Subcutaneous abdominal adipose tissue (tissue), 5 donors: ENCODE measurements around the gene ADAMTS2.

Source experiments
- H3K27ac ChIP-seq: one replicate; pipeline ENCODE4 v1.7.0; 2013; ENCODE audit warnings: low read depth, mild to moderate bottlenecking, inconsistent platforms, low read length, moderate library complexity
- H3K27me3 ChIP-seq, 5 donors: one replicate each; pipeline ENCODE4 v1.7.0; 2013; ENCODE audit warnings: low read length in 5 of 5, inconsistent platforms in 1 of 5; ENCODE audit not compliant: control insufficient read depth in 5 of 5, insufficient read depth in 4 of 5
- H3K36me3 ChIP-seq, 5 donors: one replicate each; pipeline ENCODE4 v1.7.0; 2013; ENCODE audit warnings: low read length in 5 of 5; ENCODE audit not compliant: control insufficient read depth in 5 of 5, insufficient read depth in 5 of 5
- H3K4me1 ChIP-seq, 5 donors: one replicate each; pipeline ENCODE4 v1.7.0; 2013; ENCODE audit warnings: low read length in 5 of 5, mild to moderate bottlenecking in 3 of 5, moderate library complexity in 1 of 5; ENCODE audit not compliant: control insufficient read depth in 5 of 5, insufficient read depth in 5 of 5
- H3K4me3 ChIP-seq, 5 donors: one replicate each; pipeline ENCODE4 v1.7.0; 2013; ENCODE audit warnings: low read length in 5 of 5, low read depth in 1 of 5
- H3K9ac ChIP-seq, 5 donors: one replicate each; pipeline ENCODE4 v1.7.0; 2013; ENCODE audit warnings: low read length in 5 of 5, mild to moderate bottlenecking in 4 of 5, moderate library complexity in 3 of 5
- H3K9me3 ChIP-seq, 5 donors: one replicate each; pipeline ENCODE4 v1.7.0; 2013; ENCODE audit warnings: low read length in 5 of 5; ENCODE audit not compliant: control insufficient read depth in 5 of 5
- donor health status: healthy.
- donor health status: healthy.
- donor health status: healthy.
- donor health status: healthy.
- donor health status: healthy.

Gene ADAMTS2

DNA sequence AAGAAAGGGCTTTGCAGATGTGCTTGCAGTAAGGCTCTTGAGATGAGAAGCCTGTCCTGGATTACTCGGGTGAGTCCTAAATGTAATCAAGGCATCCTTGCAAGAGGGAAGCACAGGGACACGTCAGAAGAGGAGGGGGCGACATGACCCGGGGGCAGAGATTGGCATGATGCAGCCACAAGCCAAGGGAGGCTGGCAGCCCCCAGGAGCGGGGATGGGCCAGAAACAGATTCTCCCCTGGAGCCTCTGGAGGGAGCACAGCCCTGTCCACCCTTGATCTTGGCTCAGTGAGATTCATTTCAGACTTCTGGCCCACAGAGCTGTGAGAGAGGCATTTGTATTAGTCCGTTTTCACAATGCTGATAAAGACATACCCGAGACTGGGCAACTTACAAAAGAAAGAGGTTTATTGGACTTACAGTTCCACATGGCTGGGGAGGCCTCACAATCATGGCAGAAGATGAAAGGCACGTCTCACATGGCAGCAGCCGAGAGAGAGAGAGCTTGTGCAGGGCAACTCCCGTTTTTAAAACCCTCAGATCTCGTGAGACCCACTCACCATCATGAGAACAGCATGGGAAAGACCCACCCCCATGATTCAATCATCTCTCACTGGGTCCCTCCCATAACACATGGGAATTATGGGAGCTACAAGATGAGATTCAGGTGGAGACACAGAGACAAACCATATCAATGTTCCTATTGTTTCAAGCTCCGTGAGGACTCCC is 76.1 kb downstream of the ADAMTS2 start:
- Histone ChIP-seq H3K4me1 (peaks cover 25 to 98% (median 95%) of the 10 kb centered on the region in 5 donors), H3K27me3 (no peaks in the 10 kb centered on the region), H3K36me3 (peaks cover 0 to 13% (median 2%) of the 10 kb centered on the region in 5 donors), H3K9ac (peak overlapping the region in 1 of 5 donors; percentile 73), H3K27ac (peak overlapping the region; percentile 93), H3K9me3 (no peaks in the 10 kb centered on the region), H3K4me3 (no peak overlapping the region)

DNA sequence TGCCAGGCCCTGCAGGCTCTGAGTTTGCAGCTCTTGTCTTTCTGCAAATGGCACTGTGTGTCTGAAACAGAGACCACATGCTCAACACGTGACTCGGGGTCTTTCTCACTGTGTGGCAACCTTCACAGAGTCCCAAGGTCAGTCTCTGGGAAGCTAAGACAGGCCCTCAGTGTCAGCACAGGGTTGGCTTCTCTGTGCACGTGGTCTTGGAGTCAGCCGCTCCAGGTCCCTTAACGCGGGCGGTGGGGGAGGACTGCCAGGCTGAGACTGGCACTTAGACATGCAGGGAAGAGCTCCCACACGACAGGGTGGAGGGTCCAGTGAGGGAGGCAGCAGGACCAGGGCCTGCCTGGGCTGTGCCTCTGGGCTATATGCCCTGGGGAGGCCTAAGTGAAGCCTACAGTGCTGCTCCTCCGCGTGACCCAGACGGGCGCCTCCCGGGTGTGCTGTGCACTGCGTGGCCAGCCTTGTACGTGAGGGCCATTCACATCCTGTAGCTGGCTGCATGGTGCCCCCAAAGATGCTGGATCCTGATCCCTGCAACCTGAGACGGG is 76.8 kb downstream of the ADAMTS2 start:
- Histone ChIP-seq H3K27ac (peak overlapping the region; percentile 93), H3K27me3 (no peaks in the 10 kb centered on the region), H3K9ac (no peak overlapping the region), H3K4me3 (no peak overlapping the region), H3K9me3 (no peaks in the 10 kb centered on the region), H3K36me3 (peaks cover 0 to 13% (median 2%) of the 10 kb centered on the region in 5 donors), H3K4me1 (peaks cover 25 to 95% (median 92%) of the 10 kb centered on the region in 5 donors)

DNA sequence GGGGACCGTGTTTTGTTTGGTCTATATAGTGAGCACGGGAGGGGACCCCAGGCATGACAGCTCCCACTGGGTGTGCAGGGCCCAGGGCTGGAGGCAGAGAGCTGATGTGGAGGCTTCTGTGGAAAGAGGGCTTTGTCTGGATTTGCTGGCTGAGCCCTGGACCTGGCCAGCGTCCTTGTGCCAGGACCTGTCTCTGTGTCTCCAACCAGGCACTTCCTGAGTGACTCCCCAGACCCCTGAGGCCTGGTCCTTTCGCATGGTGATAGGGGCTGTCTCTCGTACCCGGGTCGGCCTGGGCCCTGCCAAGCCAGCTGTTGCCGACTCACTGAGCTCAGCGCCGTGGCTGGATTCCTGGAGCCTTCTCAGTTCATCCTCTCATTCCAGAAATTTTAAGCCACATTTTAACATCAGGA is 77.6 kb downstream of the ADAMTS2 start:
- Histone ChIP-seq H3K36me3 (peaks cover 0 to 13% (median 2%) of the 10 kb centered on the region in 5 donors), H3K27me3 (no peaks in the 10 kb centered on the region), H3K4me3 (no peak overlapping the region), H3K4me1 (peaks cover 22 to 87% (median 84%) of the 10 kb centered on the region in 5 donors), H3K9me3 (no peaks in the 10 kb centered on the region), H3K27ac (peak overlapping the region; percentile 93), H3K9ac (no peak overlapping the region)

DNA sequence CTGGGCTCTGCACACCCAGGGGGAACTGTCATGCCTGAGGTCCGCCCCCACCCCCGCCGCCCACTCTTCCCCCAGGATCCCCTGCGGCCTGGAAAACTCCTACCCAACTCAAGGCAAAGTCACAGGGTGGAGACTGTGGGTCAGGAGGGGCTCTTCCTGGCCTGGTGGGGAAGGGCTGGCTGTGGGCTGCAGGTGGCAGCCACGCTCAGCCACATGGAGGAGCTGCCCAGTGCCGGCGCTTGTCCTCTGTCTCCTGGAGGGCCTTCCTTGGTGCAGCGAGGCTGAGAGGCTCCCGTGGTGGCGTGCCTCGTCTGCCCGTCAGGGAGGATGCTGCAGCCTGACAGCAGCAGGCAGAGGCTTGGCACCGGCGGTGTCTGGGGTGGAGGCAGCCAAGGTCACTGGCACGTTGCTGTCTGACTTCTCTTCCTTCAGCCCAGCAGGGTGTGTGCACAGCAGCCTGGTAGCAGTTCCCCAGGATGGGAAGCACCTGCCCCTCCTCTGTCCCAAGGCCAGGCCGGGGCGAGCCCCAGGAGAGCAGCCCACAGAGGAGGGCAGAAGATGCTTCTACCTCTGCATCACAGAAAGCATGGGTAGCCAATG is 78.1 kb downstream of the ADAMTS2 start:
- Histone ChIP-seq H3K9me3 (no peaks in the 10 kb centered on the region), H3K9ac (no peak overlapping the region), H3K4me3 (no peak overlapping the region), H3K27ac (peak overlapping the region; percentile 93), H3K36me3 (peaks cover 0 to 9% (median 2%) of the 10 kb centered on the region in 5 donors), H3K4me1 (peaks cover 20 to 82% (median 79%) of the 10 kb centered on the region in 5 donors), H3K27me3 (no peaks in the 10 kb centered on the region)

DNA sequence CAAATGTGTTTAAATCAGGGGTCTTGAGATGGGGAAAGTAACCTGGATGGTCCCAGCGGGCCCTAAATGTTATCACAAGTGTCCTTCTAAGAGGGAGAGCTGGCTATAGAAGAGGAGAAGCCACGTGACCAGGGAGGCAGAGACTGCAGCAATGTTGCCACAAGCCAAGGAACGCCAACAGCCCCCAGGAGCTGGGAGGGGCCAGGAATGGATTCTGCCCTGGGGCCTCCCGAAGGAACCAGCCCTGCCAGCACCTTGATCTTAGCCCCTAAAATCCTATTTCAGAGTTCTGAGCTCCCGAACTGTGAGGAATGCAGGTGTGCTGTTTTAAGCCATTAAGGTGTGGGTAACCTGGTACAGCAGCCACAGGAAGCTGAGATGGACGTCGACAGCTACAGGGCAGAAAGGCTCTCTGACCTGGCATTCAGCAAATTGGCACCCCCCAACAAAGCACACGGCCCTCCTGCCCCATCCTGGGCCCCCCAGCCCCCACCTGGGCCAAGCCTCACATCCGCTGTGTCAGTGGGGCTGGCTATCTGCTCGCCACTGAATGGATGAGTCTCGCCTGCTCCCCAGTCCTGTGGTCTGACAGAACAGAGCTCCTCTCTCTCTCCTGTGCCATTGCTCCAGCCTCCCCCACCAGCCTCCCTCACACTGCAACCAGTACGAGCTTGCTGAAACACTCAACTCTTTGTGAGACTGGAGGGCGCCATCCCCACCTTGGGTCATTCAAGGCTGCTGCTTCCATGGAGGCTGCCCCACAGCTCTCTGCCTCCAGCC is 78.8 kb downstream of the ADAMTS2 start:
- H3K9ac ChIP-seq = peak overlapping the region in 1 of 5 donors; percentile 35
- H3K27ac ChIP-seq = peak overlapping the region; percentile 80
- H3K27me3 ChIP-seq = no peaks in the 10 kb centered on the region
- no peaks in the 10 kb centered on the region for H3K9me3 ChIP-seq
- peaks cover 18 to 77% (median 72%) of the 10 kb centered on the region in 5 donors for H3K4me1 ChIP-seq
- peaks cover 0 to 6% (median 0%) of the 10 kb centered on the region in 5 donors for H3K36me3 ChIP-seq
- no peak overlapping the region for H3K4me3 ChIP-seq

DNA sequence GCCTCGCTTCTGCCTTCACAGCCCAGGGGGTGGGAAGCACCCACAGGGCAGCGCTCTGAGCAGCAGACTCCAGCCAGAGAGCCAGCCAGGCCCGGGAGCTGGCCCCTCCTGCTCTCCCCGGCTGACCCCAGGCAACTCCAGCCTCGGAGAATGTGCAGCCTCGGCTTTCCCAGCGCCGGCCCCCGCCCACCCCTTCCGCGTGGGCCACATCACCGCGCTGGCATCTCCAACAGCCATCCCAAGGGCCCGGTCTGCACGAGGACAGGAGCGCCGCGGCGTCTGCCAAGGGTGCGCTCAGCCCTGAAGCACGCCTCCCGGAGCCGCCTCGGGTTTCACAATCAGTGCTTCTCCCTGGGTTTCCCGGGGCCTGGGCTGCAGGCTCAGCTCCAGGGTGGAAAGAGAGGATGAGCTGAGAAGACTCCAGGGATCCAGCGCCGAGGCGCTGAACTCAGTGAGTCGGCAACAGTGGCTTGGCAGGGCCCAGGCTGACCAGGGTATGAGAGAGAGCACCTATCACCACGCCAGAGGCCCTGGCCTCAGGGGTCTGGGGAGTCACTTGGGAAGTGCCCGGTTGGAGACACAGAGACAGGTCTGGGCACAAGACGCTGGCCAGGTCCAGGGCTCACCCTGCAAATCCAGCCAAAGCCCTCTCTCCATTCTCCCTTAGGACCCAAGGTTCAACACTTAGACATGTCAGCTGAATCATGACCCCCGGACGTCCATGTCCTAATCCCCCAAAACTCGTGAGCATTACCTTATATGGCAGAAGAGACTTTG is 79.6 kb downstream of the ADAMTS2 start:
- peaks cover 13 to 73% (median 64%) of the 10 kb centered on the region in 5 donors for H3K4me1 ChIP-seq
- peaks cover 0 to 7% (median under 1%) of the 10 kb centered on the region in 5 donors for H3K36me3 ChIP-seq
- H3K27ac ChIP-seq = peak overlapping the region; percentile 80
- H3K27me3 ChIP-seq = no peaks in the 10 kb centered on the region
- peak overlapping the region in 1 of 5 donors; percentile 35 for H3K9ac ChIP-seq
- H3K9me3 ChIP-seq = no peaks in the 10 kb centered on the region
- H3K4me3 ChIP-seq = peak overlapping the region in 2 of 5 donors; percentile 14 to 40

DNA sequence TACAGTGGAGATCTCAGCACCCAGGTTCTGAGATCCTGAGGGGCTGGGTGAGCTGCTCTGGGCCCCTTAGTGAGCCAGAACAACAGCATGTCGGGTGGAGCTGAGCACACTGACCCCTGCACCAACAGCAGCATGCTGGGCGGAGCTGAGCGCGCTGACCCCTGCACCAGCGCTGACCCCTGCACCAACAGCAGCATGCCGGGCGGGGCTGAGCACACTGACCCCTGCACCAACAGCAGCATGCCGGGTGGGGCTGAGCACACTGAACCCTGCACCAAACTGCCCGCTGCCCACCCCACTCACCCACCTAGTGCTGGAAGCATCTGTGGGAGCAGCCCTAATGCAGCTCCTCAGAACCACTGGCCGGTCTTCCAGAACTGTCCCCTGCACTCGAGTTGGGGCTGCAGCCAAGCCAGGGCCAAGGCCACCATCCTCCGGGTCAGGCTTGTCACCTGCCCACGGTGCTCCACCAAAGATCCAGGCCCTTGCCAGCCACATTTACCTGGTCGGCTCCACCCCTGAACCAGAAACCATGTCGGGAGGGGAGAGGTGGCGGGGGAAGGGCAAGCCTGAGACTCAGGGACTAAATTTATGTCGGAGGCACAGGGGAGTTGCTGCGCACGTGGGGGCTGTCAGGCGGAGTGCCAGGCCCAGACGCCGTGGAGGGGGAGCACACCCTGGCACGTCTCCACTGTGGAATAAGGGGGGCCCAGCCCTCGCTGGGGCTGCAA is 80.3 kb downstream of the ADAMTS2 start:
- Histone ChIP-seq H3K27ac (peak overlapping the region; percentile 80), H3K9ac (peak overlapping the region in 1 of 5 donors; percentile 25), H3K9me3 (no peaks in the 10 kb centered on the region), H3K4me1 (peaks cover 7 to 73% (median 60%) of the 10 kb centered on the region in 5 donors), H3K36me3 (peaks cover 0 to 12% (median 3%) of the 10 kb centered on the region in 5 donors), H3K4me3 (peak overlapping the region in 2 of 5 donors; percentile 14 to 40), H3K27me3 (no peaks in the 10 kb centered on the region)

DNA sequence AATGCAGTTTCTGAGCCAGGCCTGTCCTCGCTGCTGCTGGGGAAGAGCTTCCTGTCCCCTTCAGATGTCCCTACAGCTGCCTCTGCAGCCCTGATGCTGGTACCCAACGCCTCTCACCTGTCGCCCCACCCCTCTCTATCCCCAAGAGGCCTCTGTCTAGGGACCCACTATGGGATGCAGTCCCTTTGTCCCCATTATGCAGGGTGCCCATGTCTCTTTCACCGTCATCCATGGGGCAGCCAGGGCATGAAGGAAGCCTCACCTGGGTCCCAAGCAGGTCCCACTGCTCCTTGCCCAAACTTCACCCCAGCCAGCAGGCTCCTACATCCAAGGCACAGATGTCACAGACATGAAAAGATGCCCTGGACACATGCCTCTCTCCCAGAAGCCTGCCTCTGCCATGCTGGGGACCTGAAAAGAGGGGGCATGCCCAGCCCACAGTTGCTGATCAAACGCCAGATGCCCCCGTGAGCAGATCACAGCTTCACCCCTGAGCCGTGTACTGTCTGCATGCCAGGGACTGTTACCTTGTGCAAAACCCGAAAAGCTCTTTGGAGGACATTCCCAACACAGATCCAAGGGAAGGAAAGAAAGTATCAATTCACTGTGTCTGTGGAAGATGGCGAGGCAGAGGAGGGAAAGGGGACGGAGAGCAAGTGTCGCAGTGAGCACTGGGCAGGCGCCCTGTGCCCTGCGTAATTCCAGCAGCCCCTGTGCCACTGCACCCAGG is 81.0 kb downstream of the ADAMTS2 start:
- Histone ChIP-seq H3K9ac (no peak overlapping the region), H3K36me3 (peaks cover 0 to 12% (median 3%) of the 10 kb centered on the region in 5 donors), H3K9me3 (no peaks in the 10 kb centered on the region), H3K4me3 (no peak overlapping the region), H3K27ac (no peak overlapping the region), H3K27me3 (no peaks in the 10 kb centered on the region), H3K4me1 (peaks cover 7 to 73% (median 57%) of the 10 kb centered on the region in 5 donors)
